ENCODE results near the gene ZMYM4.
"Not testable (repeated sequence)": the region's sequence is repeated elsewhere in the genome, so short reads cannot be mapped to it uniquely, and the experiment has no call there.

Gene ZMYM4

GRCh38 chr1:35268282-35269200 lies at the start of gene ZMYM4:
Gene ZMYM4 (plus strand): TSS chr1:35268709. CDS start chr1:35269047, 338 bp downstream.
- DNase-seq (ENCODE audit: low spot score): peak; percentile 98

GRCh38 chr1:35220976-35221375 lies 47.5 kb upstream of the ZMYM4 start:
- peak; percentile 36 for DNase-seq (ENCODE audit: low spot score)

DNA sequence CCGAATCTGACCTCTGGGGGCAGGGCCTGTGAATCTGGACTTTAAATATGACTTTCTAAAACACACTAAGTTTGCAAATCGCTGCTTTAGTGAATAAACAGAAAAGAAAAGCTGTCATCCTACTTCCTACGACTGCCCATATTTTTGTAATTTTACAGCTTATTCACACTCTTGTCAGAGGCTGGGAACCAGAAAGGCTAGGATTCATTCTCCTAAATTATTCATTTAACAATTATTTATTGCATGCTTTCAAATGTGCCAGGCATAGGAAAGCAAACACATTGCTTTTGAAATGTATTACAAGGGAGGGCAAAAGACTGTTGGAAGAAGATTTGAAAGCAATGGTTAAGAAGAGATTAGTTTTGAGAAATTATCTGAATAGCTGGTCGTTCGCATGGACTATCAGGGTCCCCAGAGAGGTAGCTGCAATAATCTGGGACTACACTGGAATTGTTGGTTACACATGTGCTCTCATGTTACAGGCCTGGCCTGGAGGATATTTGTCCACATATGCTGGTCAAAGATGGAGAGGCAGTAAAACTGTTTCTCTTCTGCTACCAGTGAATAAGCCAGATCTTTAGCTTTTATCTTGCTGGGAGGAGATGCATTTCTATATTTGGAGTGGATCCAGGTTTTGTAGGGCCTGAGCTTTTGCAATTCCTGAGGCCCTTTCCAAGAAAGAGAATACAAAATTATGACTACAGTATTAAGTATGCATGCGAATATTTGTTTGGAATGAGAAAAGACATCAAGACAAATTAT lies 46.0 kb upstream of the ZMYM4 start:
- no peak for DNase-seq (ENCODE audit: low spot score)

DNA sequence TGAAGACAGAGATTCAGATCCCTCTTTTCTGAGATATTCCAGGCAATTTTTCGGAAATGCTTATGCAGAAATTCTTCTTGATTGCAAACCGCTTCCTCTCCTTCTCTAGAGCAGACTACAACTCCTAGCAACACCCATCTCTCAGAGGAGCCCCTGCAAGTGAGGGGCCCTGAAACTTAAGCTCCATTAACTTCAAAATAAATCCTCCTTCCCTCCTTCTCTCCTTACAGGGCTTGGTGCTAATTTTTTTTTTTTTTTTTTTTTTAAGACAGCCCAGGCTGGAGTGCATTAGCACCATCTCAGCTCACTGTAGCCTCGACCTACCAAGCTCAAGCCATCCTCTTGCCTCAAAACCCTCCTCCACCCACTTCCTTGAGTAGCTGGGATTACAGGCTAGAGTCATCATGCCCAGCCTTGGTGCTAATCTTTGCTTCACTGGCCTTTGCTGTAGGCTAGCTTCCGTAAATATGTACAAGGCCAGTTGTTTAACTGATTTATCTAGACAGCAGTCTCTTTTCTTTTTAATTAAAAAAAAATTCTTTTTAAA lies 45.4 kb upstream of the ZMYM4 start:
- DNase-seq (ENCODE audit: low spot score): no peak

DNA sequence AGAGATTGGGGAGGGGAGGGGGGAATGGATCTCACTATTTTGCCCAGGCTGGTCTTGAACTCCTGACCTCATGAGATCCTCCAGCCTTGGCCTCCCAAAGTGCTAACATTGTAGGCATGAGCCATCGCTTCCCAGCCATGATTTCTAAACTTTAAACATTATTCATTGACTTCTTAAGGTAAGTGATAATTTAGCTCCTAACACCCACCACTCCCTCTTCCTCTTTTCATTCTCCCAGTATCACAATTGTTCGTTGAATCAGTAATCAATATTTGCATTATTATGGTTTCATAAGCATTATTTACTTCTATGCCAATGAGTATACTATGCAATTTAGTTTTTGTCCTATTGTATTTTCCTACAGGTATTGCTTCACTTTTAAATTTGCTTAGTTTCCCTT lies 42.0 kb upstream of the ZMYM4 start:
- no peak for DNase-seq (ENCODE audit: low spot score)

DNA sequence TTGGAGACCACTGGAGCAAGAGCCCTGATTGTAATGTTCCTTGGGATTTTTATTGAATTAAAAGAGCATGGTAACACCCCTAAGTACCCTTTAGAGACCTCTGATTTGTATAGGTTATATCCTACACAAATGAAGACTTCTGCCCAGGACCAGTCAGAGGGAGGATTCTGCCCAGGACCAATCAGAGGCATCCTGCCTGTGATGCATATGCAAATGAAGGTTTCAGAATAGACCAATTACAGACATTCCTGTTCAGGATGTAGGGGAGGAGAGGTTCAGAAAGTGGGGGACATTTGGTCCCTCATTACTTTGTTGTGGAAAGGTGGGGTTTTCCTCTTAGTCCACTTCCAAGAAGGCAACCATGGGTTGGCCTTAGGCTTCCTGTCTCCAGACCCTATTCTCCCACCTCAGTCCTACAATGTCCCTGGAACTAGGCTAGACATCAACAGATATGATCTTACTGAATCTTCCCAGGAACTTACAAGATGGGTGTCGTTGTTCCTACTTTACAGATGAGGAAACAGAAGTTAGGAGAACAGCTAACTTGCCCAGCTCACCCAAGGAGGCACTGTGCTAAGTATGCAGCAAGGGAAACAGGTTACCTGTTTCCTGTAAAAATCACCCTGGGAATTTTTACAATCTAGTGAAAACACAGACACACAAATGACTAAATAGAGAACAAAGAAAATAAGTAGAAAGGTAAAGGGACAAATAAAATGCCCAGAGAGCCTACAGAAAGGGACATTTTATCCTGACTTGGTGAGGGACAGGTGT lies 38.7 kb upstream of the ZMYM4 start:
- DNase-seq (ENCODE audit: low spot score): no peak

DNA sequence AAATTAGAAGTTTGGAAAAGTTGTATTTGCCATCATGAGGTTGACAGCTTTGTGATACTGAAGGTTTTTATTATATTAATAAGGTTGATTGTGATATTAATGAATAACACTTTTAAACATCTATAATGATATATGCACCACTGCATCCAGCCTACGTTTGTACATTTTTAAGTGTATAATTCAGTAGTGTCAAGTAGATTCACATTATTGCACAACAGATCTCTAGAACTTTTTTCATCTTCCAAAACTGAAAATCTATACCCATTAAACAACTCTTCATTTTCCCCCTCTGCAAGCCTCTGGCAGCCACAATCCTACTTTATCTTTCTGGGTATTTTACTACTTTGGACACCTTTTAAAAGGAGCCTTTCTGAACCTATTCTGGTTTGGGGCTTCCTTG lies 37.2 kb upstream of the ZMYM4 start:
- DNase-seq (ENCODE audit: low spot score): no peak

DNA sequence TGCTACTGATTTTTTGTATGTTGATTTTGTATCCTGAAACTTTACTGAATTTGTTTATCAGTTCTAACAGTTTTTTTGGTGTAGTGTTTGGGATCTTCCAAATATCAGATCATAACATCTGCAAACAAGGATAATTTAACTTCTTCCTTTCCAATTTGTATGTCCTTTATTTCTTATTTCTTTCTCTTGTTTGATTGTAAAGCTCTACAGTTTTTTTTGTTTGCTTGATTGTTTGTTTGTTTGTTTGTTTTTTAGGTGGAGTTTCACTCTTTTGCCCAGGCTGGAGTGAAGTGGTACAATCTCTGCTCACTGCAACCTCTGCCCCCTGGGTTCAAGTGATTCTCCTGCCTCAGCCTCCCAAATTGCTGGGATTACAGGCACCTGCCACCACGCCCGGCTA lies 31.7 kb upstream of the ZMYM4 start:
- not testable (repeated sequence) for DNase-seq (ENCODE audit: low spot score)

- no peak for DNase-seq (ENCODE audit: low spot score)
Observed at GRCh38 chr1:35243691-35244090, 24.8 kb upstream of the ZMYM4 start.

- no peak for DNase-seq (ENCODE audit: low spot score)
Observed at GRCh38 chr1:35247256-35247655, 21.3 kb upstream of the ZMYM4 start.

DNA sequence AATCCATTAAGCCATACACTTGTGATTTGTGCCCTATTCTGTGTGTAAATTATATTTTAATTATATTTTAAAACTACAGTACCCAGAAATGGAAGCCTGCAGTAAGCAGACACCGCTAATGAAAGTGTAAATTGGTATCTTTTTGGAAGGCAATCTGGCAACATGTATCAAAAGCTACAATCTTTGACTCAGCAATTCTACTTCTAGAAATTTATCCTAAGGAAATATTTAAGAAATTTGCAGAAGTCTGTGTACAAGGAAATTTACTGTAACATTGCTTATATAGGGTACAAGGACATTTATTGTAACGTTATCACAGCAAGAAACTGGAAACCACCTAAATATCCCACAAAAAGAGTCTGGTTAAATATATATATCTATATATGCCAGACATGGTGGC lies 14.6 kb upstream of the ZMYM4 start:
- no peak for DNase-seq (ENCODE audit: low spot score)

DNA sequence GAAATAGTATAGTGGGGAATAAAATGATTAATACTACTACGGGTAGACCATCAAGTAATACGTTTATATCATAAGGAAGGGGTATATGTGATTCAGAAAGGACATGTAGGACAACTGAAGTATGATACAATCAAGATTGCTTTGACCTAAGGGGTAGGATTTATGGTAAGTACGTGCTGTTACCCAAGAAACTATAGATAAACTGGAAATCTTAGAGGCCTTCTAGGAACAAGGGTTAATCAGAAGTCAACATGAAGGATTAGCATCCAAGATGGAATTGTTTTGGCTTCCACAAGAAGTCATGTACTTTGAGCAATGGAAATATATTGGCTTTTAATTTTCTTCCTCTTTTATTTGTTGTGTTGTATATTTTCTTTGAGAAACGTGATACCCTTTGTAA lies 13.2 kb upstream of the ZMYM4 start:
- DNase-seq (ENCODE audit: low spot score): no peak

- DNase-seq (ENCODE audit: low spot score): no peak
Observed at GRCh38 chr1:35259561-35259960, 8.9 kb upstream of the ZMYM4 start.

DNA sequence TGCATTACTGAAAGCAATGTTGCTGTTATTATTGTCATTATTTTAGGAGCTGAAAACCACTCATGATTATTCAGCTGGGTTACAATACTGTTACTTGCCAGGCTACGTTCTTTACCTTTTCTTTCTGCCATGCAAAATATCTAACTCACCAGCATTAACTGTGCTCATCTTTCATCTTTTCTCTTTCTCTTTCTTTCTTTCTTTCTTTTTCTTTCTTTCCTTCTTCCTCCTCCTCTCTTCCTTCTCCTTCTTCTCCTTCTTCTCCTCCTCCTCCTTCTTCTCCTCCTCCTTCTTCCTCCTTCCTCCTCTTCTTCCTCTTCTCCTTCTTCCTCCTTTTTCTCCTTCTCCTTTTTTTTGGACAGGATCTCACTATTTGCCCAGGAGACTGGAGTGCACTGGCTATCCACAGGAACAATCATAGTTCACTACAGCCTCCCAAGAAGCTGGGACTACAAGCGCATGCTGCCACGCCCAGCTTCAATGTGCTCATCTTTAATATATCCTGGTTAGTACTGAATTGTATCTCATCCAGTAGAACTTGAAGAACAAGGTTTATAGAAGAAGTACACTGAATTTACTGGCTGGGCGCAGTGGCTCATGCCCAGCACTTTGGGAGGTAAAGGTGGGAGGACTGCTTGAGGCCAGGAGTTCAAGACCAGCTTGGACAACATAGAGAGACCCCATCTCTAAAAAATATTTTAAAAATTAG lies 6.9 kb upstream of the ZMYM4 start:
- DNase-seq (ENCODE audit: low spot score): no peak

DNA sequence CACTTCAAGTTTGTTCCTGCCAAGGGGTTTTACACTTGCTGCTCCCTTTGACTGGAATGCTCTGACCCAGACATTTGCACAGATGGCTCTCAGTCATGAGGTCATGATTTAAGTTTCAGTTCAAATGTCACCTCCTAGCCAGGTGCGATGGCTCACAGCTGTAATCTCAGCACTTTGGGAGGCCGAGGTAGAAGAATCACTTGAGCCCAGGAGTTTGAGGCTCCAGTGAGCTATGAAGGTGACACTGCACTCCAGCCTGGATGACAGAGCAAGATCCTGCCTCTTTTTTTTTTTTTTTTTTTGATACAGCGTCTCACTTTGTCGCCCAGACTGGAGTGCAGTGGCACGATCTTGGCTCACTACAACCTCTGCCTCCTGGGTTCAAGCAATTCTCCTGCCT lies 4.5 kb upstream of the ZMYM4 start:
- no peak for DNase-seq (ENCODE audit: low spot score)

- DNase-seq (ENCODE audit: low spot score): no peak
Observed at GRCh38 chr1:35264871-35265270, 3.6 kb upstream of the ZMYM4 start.

DNA sequence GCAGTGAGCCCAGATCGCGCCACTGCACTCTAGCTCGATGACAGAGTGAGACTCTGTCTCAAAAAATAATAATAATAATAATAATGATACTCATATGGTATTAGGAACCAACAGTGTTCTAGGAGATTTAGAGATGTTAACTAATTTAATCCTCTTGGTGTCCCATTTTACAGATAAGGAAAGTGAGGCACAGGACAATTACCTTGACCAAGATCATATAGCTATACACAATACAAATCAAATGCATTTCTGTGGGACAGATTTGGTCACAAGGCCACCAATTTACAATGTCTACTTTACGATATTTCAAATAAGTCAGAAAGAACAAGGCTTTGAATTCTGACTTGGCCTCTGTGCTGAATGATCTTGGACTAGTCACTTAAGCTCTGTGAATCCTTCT lies 2.2 kb upstream of the ZMYM4 start:
- DNase-seq (ENCODE audit: low spot score): no peak

- peak; percentile 15 for DNase-seq (ENCODE audit: low spot score)
Observed at GRCh38 chr1:35269201-35269988, 886 bp downstream of the ZMYM4 start.

DNA sequence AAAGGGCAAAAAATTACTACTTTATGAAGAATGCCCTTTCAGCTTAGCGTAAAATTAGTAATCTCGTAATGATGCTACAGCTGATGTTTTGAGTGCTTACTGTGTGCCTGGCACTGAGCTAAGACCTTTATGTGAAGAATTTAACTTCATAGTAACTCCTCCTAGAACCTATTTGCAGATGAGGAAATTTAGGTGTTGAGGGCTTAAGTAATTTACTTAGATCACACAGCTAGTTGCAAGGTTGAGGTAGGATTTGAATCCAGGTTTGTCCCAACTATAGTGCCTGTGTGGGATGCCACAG lies 1.4 kb downstream of the ZMYM4 start:
- DNase-seq (ENCODE audit: low spot score): no peak

DNA sequence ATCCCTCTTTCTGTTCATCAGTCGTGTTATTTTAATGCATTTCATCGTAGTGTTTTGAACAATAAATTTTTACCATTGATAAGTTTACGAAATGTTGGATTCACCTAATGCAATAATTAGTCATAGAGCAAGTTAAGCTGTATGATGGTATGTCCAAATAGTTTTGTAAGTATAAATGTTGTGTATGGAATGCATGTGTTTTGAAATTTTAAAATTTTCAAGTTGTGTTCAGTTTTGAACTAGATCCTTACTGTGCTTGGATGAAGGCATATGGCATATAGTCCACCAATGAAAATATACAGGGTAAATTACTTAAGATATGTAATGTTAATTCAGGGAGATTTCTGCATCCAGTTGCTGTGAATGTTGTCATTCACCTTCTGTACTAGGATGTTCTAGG lies 2.3 kb downstream of the ZMYM4 start:
- DNase-seq (ENCODE audit: low spot score): no peak

DNA sequence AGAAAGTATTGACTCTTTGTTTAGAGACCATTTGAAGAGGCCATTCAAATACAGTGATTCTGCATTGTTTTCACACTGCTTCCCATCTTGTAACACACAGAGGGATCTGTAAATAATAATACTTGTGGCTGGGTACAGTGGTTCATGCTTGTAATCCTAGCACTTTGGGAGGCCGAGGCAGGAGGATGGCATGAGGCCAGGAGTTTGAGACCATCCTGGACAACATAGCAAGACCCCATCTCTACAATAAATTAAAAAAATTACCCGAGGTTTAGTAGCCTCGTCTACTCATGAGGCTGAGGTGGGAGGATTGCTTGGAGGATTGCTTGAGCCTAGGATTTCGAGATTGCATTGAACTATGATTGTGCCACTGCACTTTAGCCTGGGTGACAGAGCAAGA lies 5.7 kb downstream of the ZMYM4 start:
- DNase-seq (ENCODE audit: low spot score): no peak
